Middle frontal gyrus (tissue), 1 donor: Measurements from ENCODE around the gene BAZ2B.

Experiments
- DNase-seq: peaks from one replicate; pipeline ENCODE4 v3.0.0-alpha.2; 2015; ENCODE audit warnings: low spot score; ENCODE audit errors: extremely low spot score

The BAZ2B gene

GRCh38 chr2:159270744-159271379, 345.5 kb downstream of the BAZ2B start:
- no peak for DNase-seq
